IMR-90 (cell line): ENCODE results near the gene ARMH3. TPM values are rescaled to one million over a fixed set of nuclear protein-coding genes. Genes with fewer than 3 reads are reported as not detected.

Experiments used
- ATAC-seq: fragments of 200-7000 bp; cut with Tn5 transposase; 2 replicates; pipeline ENCODE4 v1.9.1; 2020; ENCODE audit warnings: low read depth, mild to moderate bottlenecking, moderate library complexity
- BruUV-seq: library from RNA; stranded (reverse); fragments of 400-500 nt; replicated peaks from 2 replicates; lab custom pipeline; 2021; lab: Mats Ljungman, UMichigan
- CTCF ChIA-PET: fragments of 300-600 bp; formaldehyde crosslinking; extraction: SDS; loops from one replicate; lab custom pipeline; 2021; ENCODE audit warnings: antibody characterized with exemption; lab: Yijun Ruan, JAX
- POLR2A ChIA-PET: fragments of 300-600 bp; sonication (Branson Sonifier 250); formaldehyde crosslinking; loops from one replicate; lab custom pipeline; 2022; ENCODE audit warnings: antibody characterized with exemption; ENCODE audit not compliant: unreplicated experiment; lab: Charles Lee
- DNase-seq: peaks from one replicate; pipeline ENCODE4 v3.0.0; 2013
- H2AFZ ChIP-seq: replicated peaks from 2 replicates; pipeline ENCODE3; 2013; ENCODE audit warnings: low read length, mild to moderate bottlenecking; ENCODE audit not compliant: poor library complexity
- H2AK5ac ChIP-seq: 2 replicates; pipeline ENCODE4 v1.6.1; 2013; ENCODE audit warnings: low read depth, low read length, inconsistent platforms
- H2AK9ac ChIP-seq: replicated peaks from 2 replicates; pipeline ENCODE3; 2013; ENCODE audit warnings: mild to moderate bottlenecking, low read depth, low read length, moderate library complexity; ENCODE audit not compliant: poor library complexity
- H2BK120ac ChIP-seq: 2 replicates; pipeline ENCODE4 v1.6.1; 2013; ENCODE audit warnings: low read depth, low read length, inconsistent platforms
- H2BK15ac ChIP-seq: 3 replicates; pipeline ENCODE4 v1.6.1; 2013; ENCODE audit warnings: low read depth, low read length, inconsistent platforms
- H2BK20ac ChIP-seq: 2 replicates; pipeline ENCODE4 v1.6.1; 2013; ENCODE audit warnings: low read depth, mild to moderate bottlenecking, inconsistent platforms, low read length, moderate library complexity
- H2BK5ac ChIP-seq: 2 replicates; pipeline ENCODE4 v1.6.1; 2013; ENCODE audit warnings: mild to moderate bottlenecking, low read depth, low read length, inconsistent platforms; ENCODE audit not compliant: poor library complexity, severe bottlenecking
- H3K14ac ChIP-seq: replicated peaks from 2 replicates; pipeline ENCODE4 v1.6.1; 2013; ENCODE audit warnings: low read depth, low read length, inconsistent platforms
- H3K18ac ChIP-seq: 2 replicates; pipeline ENCODE4 v1.6.1; 2013; ENCODE audit warnings: low read depth, low read length, control low read depth
- H3K23ac ChIP-seq: 2 replicates; pipeline ENCODE4 v1.6.1; 2013; ENCODE audit warnings: low read depth, low read length, inconsistent platforms
- H3K27ac ChIP-seq: 2 replicates; pipeline ENCODE4 v1.5.1; 2013; ENCODE audit warnings: mild to moderate bottlenecking, control low read depth, low read length; ENCODE audit not compliant: insufficient read depth
- H3K27me3 ChIP-seq: 2 replicates; pipeline ENCODE4 v1.6.1; 2013; ENCODE audit warnings: low read length; ENCODE audit not compliant: control insufficient read depth, insufficient read depth
- H3K36me3 ChIP-seq: 2 replicates; pipeline ENCODE4 v1.6.1; 2013; ENCODE audit warnings: low read length, mixed read lengths; ENCODE audit not compliant: control insufficient read depth, insufficient read depth
- H3K4ac ChIP-seq: 2 replicates; pipeline ENCODE4 v1.6.1; 2013; ENCODE audit warnings: low read depth, low read length, inconsistent platforms
- H3K4me1 ChIP-seq: 2 replicates; pipeline ENCODE4 v1.6.1; 2013; ENCODE audit warnings: low read length, mixed read lengths; ENCODE audit not compliant: control insufficient read depth, insufficient read depth
- H3K4me2 ChIP-seq: 2 replicates; pipeline ENCODE4 v1.6.1; 2013; ENCODE audit warnings: low read depth, mild to moderate bottlenecking, control low read depth, low read length, moderate library complexity
- H3K4me3 ChIP-seq: 2 replicates; pipeline ENCODE4 v1.5.1; 2013; ENCODE audit warnings: low read depth, mild to moderate bottlenecking, control low read depth, low read length, moderate library complexity; ENCODE audit not compliant: insufficient read depth
- H3K56ac ChIP-seq: 2 replicates; pipeline ENCODE4 v1.6.1; 2013; ENCODE audit warnings: low read length, inconsistent platforms; ENCODE audit not compliant: insufficient read depth; ENCODE audit errors: extremely low read depth
- H3K79me1 ChIP-seq, 2 experiments: 2 replicates each; pipeline ENCODE4 v1.6.1; 2013; ENCODE audit warnings: low read length in 2 of 2, inconsistent platforms in 1 of 2, low read depth in 1 of 2
- H3K9ac ChIP-seq: 2 replicates; pipeline ENCODE4 v1.6.1; 2013; ENCODE audit warnings: low read depth, low read length, control low read depth
- H3K9me1 ChIP-seq: 2 replicates; pipeline ENCODE4 v1.6.1; 2013; ENCODE audit warnings: low read length, inconsistent platforms; ENCODE audit not compliant: insufficient read depth
- H3K9me3 ChIP-seq: 2 replicates; pipeline ENCODE4 v1.6.1; 2013; ENCODE audit warnings: low read length; ENCODE audit not compliant: control insufficient read depth, insufficient read depth
- H4K20me1 ChIP-seq: 2 replicates; pipeline ENCODE4 v1.6.1; 2013; ENCODE audit warnings: low read length, inconsistent platforms; ENCODE audit not compliant: insufficient read depth
- H4K5ac ChIP-seq: 2 replicates; pipeline ENCODE4 v1.6.1; 2013; ENCODE audit warnings: mild to moderate bottlenecking, low read depth, low read length, control low read depth
- H4K8ac ChIP-seq, 2 experiments: 2 replicates each; pipeline ENCODE4 v1.6.1; 2013; ENCODE audit warnings: low read depth in 2 of 2, low read length in 2 of 2, control low read depth in 1 of 2, inconsistent platforms in 1 of 2
- H4K91ac ChIP-seq: 2 replicates; pipeline ENCODE4 v1.6.1; 2013; ENCODE audit warnings: low read depth, low read length, inconsistent platforms; ENCODE audit not compliant: insufficient read depth
- BHLHE40 ChIP-seq: fragments of 150-350 bp; IDR thresholded peaks from 2 replicates; pipeline ENCODE4 v1.6.1; 2016; ENCODE audit warnings: mild to moderate bottlenecking, low read depth, low read length
- ELK1 ChIP-seq: fragments of 150-350 bp; IDR thresholded peaks from 2 replicates; pipeline ENCODE4 v1.6.1; 2016; ENCODE audit warnings: low read depth, mild to moderate bottlenecking, low read length, moderate library complexity, borderline replicate concordance
- MXI1 ChIP-seq: IDR thresholded peaks from 2 replicates; pipeline ENCODE4 v1.6.1; 2012; ENCODE audit warnings: low read depth, mild to moderate bottlenecking, low read length, moderate library complexity, borderline replicate concordance
- NFE2L2 ChIP-seq: fragments of 150-350 bp; IDR thresholded peaks from 2 replicates; pipeline ENCODE4 v1.6.1; 2016; ENCODE audit warnings: low read depth, mild to moderate bottlenecking, low read length
- POLR2A ChIP-seq: IDR thresholded peaks from 2 replicates; pipeline ENCODE4 v1.6.1; 2012; ENCODE audit warnings: mild to moderate bottlenecking, low read depth, low read length
- RCOR1 ChIP-seq: IDR thresholded peaks from 2 replicates; pipeline ENCODE4 v1.6.1; 2012; ENCODE audit warnings: mild to moderate bottlenecking, low read length, improper control_type of control experiment; ENCODE audit not compliant: insufficient replicate concordance
- SMC3 ChIP-seq: fragments of 150-350 bp; IDR thresholded peaks from 2 replicates; pipeline ENCODE4 v1.6.1; 2016; ENCODE audit warnings: low read depth, mild to moderate bottlenecking, antibody characterized with exemption, low read length, moderate library complexity
- WGBS, 2 experiments: methylation state at CpG; one replicate each; pipeline versions ENCODE4 v1.1.5 to v1.1.7; 2013; ENCODE audit warnings: missing lambda C conversion rate in 2 of 2; ENCODE audit not compliant: insufficient read length in 1 of 2; ENCODE audit errors: extremely low coverage in 2 of 2; 5-methylcytosine and 5-hydroxymethylcytosine counted together
- dilution Hi-C: fragments of 300-500 bp; cut with HindIII; formaldehyde crosslinking; loops from one replicate; pipeline ENCODE4 v1.14.3; 2018; ENCODE audit warnings: low sequenced_read_pairs; ENCODE audit not compliant: unreplicated experiment
- in situ Hi-C: fragments of 300-500 bp; cut with MboI; formaldehyde crosslinking; loops from 3 replicates; pipeline ENCODE4 v1.14.3; 2019; ENCODE audit warnings: low sequenced_read_pairs, inconsistent platforms, mixed read lengths
- intact Hi-C: fragments of 100-400 bp; cut with micrococcal nuclease; formaldehyde crosslinking; loops from 2 replicates; pipeline ENCODE4 v1.10.0; 2022
- polyA plus RNA-seq, 3 experiments: library from polyadenylated mRNA; depleted of rRNA; stranded (reverse); fragments of >200 nt; gene quantifications; 2 replicates each; pipeline ENCODE4 v1.2.3, GENCODE V29; 2012; ENCODE audit warnings: low replicate concordance in 1 of 3
- total RNA-seq: library from RNA; depleted of rRNA; stranded (reverse); fragments of >200 nt; gene quantifications from 2 replicates; pipeline ENCODE4 v1.2.3, GENCODE V29; 2012

Gene ARMH3
- total and polyA plus RNA-seq, 2 of the 4 experiments (the other 2 are of a cell fraction) = 12.1 to 13.1 TPM

GRCh38 chr10:101894742-101895141 lies 161.2 kb downstream of the ARMH3 start:
- no peak overlapping the region for H4K8ac ChIP-seq
- ChIA-PET CTCF (interaction anchor here (0.6 kb wide), 1 partner anchor 59 kb away, joined by 3 read pairs; no protein-coding TSS in a partner anchor), POLR2A (no interaction called here)
- WGBS, 2 experiments = no CpG with 5 or more reads among the region's 3 CpGs
- H3K18ac ChIP-seq = no peak overlapping the region
- H3K14ac ChIP-seq = no peak overlapping the region
- peak; percentile 12 for DNase-seq
- no peak overlapping the region for H2BK15ac ChIP-seq
- no peak overlapping the region for H3K4ac ChIP-seq
- no peak overlapping the region for H2AK9ac ChIP-seq
- peaks cover 9% of the 10 kb centered on the region for H3K4me1 ChIP-seq
- no peak overlapping the region for H2AFZ ChIP-seq
- H3K27me3 ChIP-seq = no peaks in the 10 kb centered on the region
- H3K36me3 ChIP-seq = no peaks in the 10 kb centered on the region
- H3K27ac ChIP-seq = no peak overlapping the region
- no peak overlapping the region for H3K4me3 ChIP-seq
- H3K9me3 ChIP-seq = no peaks in the 10 kb centered on the region
- H3K56ac ChIP-seq = no peak overlapping the region
- no peak overlapping the region for H3K4me2 ChIP-seq
- in situ Hi-C loops (no loop called here), dilution Hi-C loops (no loop called here), intact Hi-C loops (no loop called here)
- H4K91ac ChIP-seq = no peak overlapping the region
- BruUV-seq = no TSS peak
- H2AK5ac ChIP-seq = no peak overlapping the region
- H3K9ac ChIP-seq = no peak overlapping the region
- no peak for TF ChIP-seq NFE2L2
- no peak for TF ChIP-seq BHLHE40
- no peak for TF ChIP-seq MXI1
- no peak for TF ChIP-seq SMC3
- TF ChIP-seq POLR2A = no peak
- TF ChIP-seq ELK1 = no peak
- TF ChIP-seq RCOR1 = no peak
- H3K23ac ChIP-seq = no peak overlapping the region
- H2BK5ac ChIP-seq = no peak overlapping the region
- peaks cover 12% of the 10 kb centered on the region for H4K20me1 ChIP-seq
- no peak overlapping the region for H4K5ac ChIP-seq
- peaks cover 4% of the 10 kb centered on the region for H3K9me1 ChIP-seq
- ATAC-seq = no peak
- no peak overlapping the region for H2BK120ac ChIP-seq
- no peak overlapping the region for H2BK20ac ChIP-seq
- H3K79me1 ChIP-seq = peaks cover 0 to 15% of the 10 kb centered on the region in 2 experiments; a peak in 3 of 4 replicates
